ENCODE data around the gene DDX46.
"Not testable (repeated sequence)": the region's sequence is repeated elsewhere in the genome, so short reads cannot be mapped to it uniquely, and the experiment has no call there.

Gene DDX46

GRCh38 chr5:134758504-134759341 lies at the start of gene DDX46:
TSS of gene DDX46 (plus strand) at chr5:134758779. CDS start at chr5:134758939, 160 bp downstream.
- Histone ChIP-seq H2AFZ (ENCODE audit: low read depth, low read length) (peak within 1 kb of the TSS; percentile 77), H3K9me3 (ENCODE audit: low read length) (no peaks in the 10 kb centered on the region), H3K4me1 (ENCODE audit: insufficient read depth, low read length) (peaks cover 12% of the 10 kb centered on the region), H3K27me3 (ENCODE audit: insufficient read depth, low read length) (no peaks in the 10 kb centered on the region), H3K4me3 (ENCODE audit: low read length) (peak within 1 kb of the TSS; percentile 83), H3K36me3 (ENCODE audit: insufficient read depth, low read length) (peaks cover 6% of the 10 kb centered on the region)

GRCh38 chr5:134714120-134714519 lies 44.5 kb upstream of the DDX46 start:
- H3K4me3 ChIP-seq (ENCODE audit: low read length): no peak overlapping the region
- H3K4me1 ChIP-seq (ENCODE audit: insufficient read depth, low read length): no peaks in the 10 kb centered on the region
- peaks cover 43% of the 10 kb centered on the region for H3K36me3 ChIP-seq (ENCODE audit: insufficient read depth, low read length)
- no peak overlapping the region for H2AFZ ChIP-seq (ENCODE audit: low read depth, low read length)
- H3K27me3 ChIP-seq (ENCODE audit: insufficient read depth, low read length): no peaks in the 10 kb centered on the region
- no peaks in the 10 kb centered on the region for H3K9me3 ChIP-seq (ENCODE audit: low read length)

- Histone ChIP-seq H3K9me3 (ENCODE audit: low read length) (no peaks in the 10 kb centered on the region), H3K4me1 (ENCODE audit: insufficient read depth, low read length) (no peaks in the 10 kb centered on the region), H3K27me3 (ENCODE audit: insufficient read depth, low read length) (no peaks in the 10 kb centered on the region), H2AFZ (ENCODE audit: low read depth, low read length) (no peak overlapping the region), H3K4me3 (ENCODE audit: low read length) (no peak overlapping the region), H3K36me3 (ENCODE audit: insufficient read depth, low read length) (peaks cover 40% of the 10 kb centered on the region)
Measured at GRCh38 chr5:134714541-134714940, 44.0 kb upstream of the DDX46 start.

GRCh38 chr5:134715466-134715865 lies 43.1 kb upstream of the DDX46 start:
- not testable (repeated sequence) for H3K4me3 ChIP-seq (ENCODE audit: low read length); H3K4me1 ChIP-seq (ENCODE audit: insufficient read depth, low read length); H3K27me3 ChIP-seq (ENCODE audit: insufficient read depth, low read length); H2AFZ ChIP-seq (ENCODE audit: low read depth, low read length); H3K9me3 ChIP-seq (ENCODE audit: low read length)
- H3K36me3 ChIP-seq (ENCODE audit: insufficient read depth, low read length): peaks cover 39% of the 10 kb centered on the region

GRCh38 chr5:134724872-134725271 lies 33.7 kb upstream of the DDX46 start:
- H3K36me3 ChIP-seq (ENCODE audit: insufficient read depth, low read length): peaks cover 36% of the 10 kb centered on the region
- no peak overlapping the region for H2AFZ ChIP-seq (ENCODE audit: low read depth, low read length)
- no peak overlapping the region for H3K4me3 ChIP-seq (ENCODE audit: low read length)
- H3K4me1 ChIP-seq (ENCODE audit: insufficient read depth, low read length): no peaks in the 10 kb centered on the region
- H3K27me3 ChIP-seq (ENCODE audit: insufficient read depth, low read length): no peaks in the 10 kb centered on the region
- no peaks in the 10 kb centered on the region for H3K9me3 ChIP-seq (ENCODE audit: low read length)

- Histone ChIP-seq H3K9me3 (ENCODE audit: low read length) (no peaks in the 10 kb centered on the region), H3K4me1 (ENCODE audit: insufficient read depth, low read length) (no peaks in the 10 kb centered on the region), H2AFZ (ENCODE audit: low read depth, low read length) (no peak overlapping the region), H3K27me3 (ENCODE audit: insufficient read depth, low read length) (no peaks in the 10 kb centered on the region), H3K4me3 (ENCODE audit: low read length) (no peak overlapping the region), H3K36me3 (ENCODE audit: insufficient read depth, low read length) (no peaks in the 10 kb centered on the region)
Measured at GRCh38 chr5:134732819-134733218, 25.8 kb upstream of the DDX46 start.

GRCh38 chr5:134735243-134735642 lies 23.3 kb upstream of the DDX46 start:
- Histone ChIP-seq H3K36me3 (ENCODE audit: insufficient read depth, low read length) (no peaks in the 10 kb centered on the region), H3K9me3 (ENCODE audit: low read length) (no peaks in the 10 kb centered on the region), H3K4me1 (ENCODE audit: insufficient read depth, low read length) (peaks cover 9% of the 10 kb centered on the region), H2AFZ (ENCODE audit: low read depth, low read length) (no peak overlapping the region), H3K4me3 (ENCODE audit: low read length) (no peak overlapping the region), H3K27me3 (ENCODE audit: insufficient read depth, low read length) (no peaks in the 10 kb centered on the region)

- Histone ChIP-seq H3K4me1 (ENCODE audit: insufficient read depth, low read length) (peaks cover 12% of the 10 kb centered on the region), H3K4me3 (ENCODE audit: low read length) (no peak overlapping the region), H3K36me3 (ENCODE audit: insufficient read depth, low read length) (peaks cover 3% of the 10 kb centered on the region), H3K9me3 (ENCODE audit: low read length) (no peaks in the 10 kb centered on the region), H2AFZ (ENCODE audit: low read depth, low read length) (no peak overlapping the region), H3K27me3 (ENCODE audit: insufficient read depth, low read length) (no peaks in the 10 kb centered on the region)
Measured at GRCh38 chr5:134736173-134736812, 22.3 kb upstream of the DDX46 start.

- H3K4me3 ChIP-seq (ENCODE audit: low read length): peak within 1 kb of the TSS; percentile 77
- H3K4me1 ChIP-seq (ENCODE audit: insufficient read depth, low read length): peaks cover 12% of the 10 kb centered on the region
- H3K9me3 ChIP-seq (ENCODE audit: low read length): no peaks in the 10 kb centered on the region
- H3K27me3 ChIP-seq (ENCODE audit: insufficient read depth, low read length): no peaks in the 10 kb centered on the region
- peak within 1 kb of the TSS; percentile 72 for H2AFZ ChIP-seq (ENCODE audit: low read depth, low read length)
- H3K36me3 ChIP-seq (ENCODE audit: insufficient read depth, low read length): peaks cover 18% of the 10 kb centered on the region
Measured at GRCh38 chr5:134738133-134738962, 20.2 kb upstream of the DDX46 start, which contains the start of gene CAMLG. TSS of gene CAMLG (plus strand) at chr5:134738548. CDS start at chr5:134738621, 73 bp downstream.

- Histone ChIP-seq H2AFZ (ENCODE audit: low read depth, low read length) (peak overlapping the region; percentile 29), H3K27me3 (ENCODE audit: insufficient read depth, low read length) (no peaks in the 10 kb centered on the region), H3K36me3 (ENCODE audit: insufficient read depth, low read length) (peaks cover 20% of the 10 kb centered on the region), H3K4me3 (ENCODE audit: low read length) (peak overlapping the region; percentile 77), H3K9me3 (ENCODE audit: low read length) (no peaks in the 10 kb centered on the region), H3K4me1 (ENCODE audit: insufficient read depth, low read length) (peaks cover 12% of the 10 kb centered on the region)
Measured at GRCh38 chr5:134738963-134739661, 19.5 kb upstream of the DDX46 start.

- Histone ChIP-seq H2AFZ (ENCODE audit: low read depth, low read length) (no peak overlapping the region), H3K4me1 (ENCODE audit: insufficient read depth, low read length) (peaks cover 12% of the 10 kb centered on the region), H3K9me3 (ENCODE audit: low read length) (no peaks in the 10 kb centered on the region), H3K36me3 (ENCODE audit: insufficient read depth, low read length) (peaks cover 25% of the 10 kb centered on the region), H3K4me3 (ENCODE audit: low read length) (no peak overlapping the region), H3K27me3 (ENCODE audit: insufficient read depth, low read length) (no peaks in the 10 kb centered on the region)
Measured at GRCh38 chr5:134741052-134741451, 17.5 kb upstream of the DDX46 start.

GRCh38 chr5:134742134-134742533 lies 16.4 kb upstream of the DDX46 start:
- peaks cover 29% of the 10 kb centered on the region for H3K36me3 ChIP-seq (ENCODE audit: insufficient read depth, low read length)
- H2AFZ ChIP-seq (ENCODE audit: low read depth, low read length): no peak overlapping the region
- H3K9me3 ChIP-seq (ENCODE audit: low read length): no peaks in the 10 kb centered on the region
- H3K27me3 ChIP-seq (ENCODE audit: insufficient read depth, low read length): no peaks in the 10 kb centered on the region
- peaks cover 12% of the 10 kb centered on the region for H3K4me1 ChIP-seq (ENCODE audit: insufficient read depth, low read length)
- H3K4me3 ChIP-seq (ENCODE audit: low read length): no peak overlapping the region

Measured in neuron (in vitro differentiated cells).